Sigmoid colon (tissue), 7 donors: ENCODE measurements around the gene OAS3. TPM values are rescaled to one million over a fixed set of nuclear protein-coding genes. Genes with fewer than 3 reads are reported as not detected.

Experiments
- DNase-seq: peaks from one replicate; pipeline ENCODE4 v3.0.0-alpha.2; 2019
- H3K27ac ChIP-seq, 4 donors: fragments of 200-600 bp; sonication (generic); one replicate each; pipeline ENCODE4 v1.5.1; 2016 to 2019; ENCODE audit warnings: mild to moderate bottlenecking in 1 of 4
- H3K27me3 ChIP-seq, 3 donors: fragments of 200-600 bp; sonication (generic); one replicate each; pipeline ENCODE4 v1.5.1; 2019; ENCODE audit warnings: mild to moderate bottlenecking in 1 of 3
- H3K36me3 ChIP-seq, 4 donors: fragments of 200-600 bp; sonication (generic); one replicate each; pipeline ENCODE4 v1.5.1; 2016 to 2019
- H3K4me1 ChIP-seq, 4 donors: fragments of 200-600 bp; sonication (generic); one replicate each; pipeline ENCODE4 v1.5.1; 2017 to 2019
- H3K4me3 ChIP-seq, 4 donors: fragments of 200-600 bp; sonication (generic); one replicate each; pipeline ENCODE4 v1.5.1; 2017 to 2019; ENCODE audit warnings: mild to moderate bottlenecking in 2 of 4, moderate library complexity in 1 of 4
- H3K9me3 ChIP-seq, 4 donors: fragments of 200-600 bp in 3 of 4; sonication (generic) in 3 of 4; one replicate each; pipeline versions ENCODE4 v1.5.1 to v1.6.1; 2013 to 2019
- CTCF ChIP-seq, 4 experiments: fragments of 450-650 bp in 3 of 4; fragments of 200-600 bp in 1 of 4; IDR thresholded peaks; one replicate each; pipeline ENCODE4 v1.5.1; 2016 to 2019; ENCODE audit warnings: antibody characterized with exemption in 4 of 4, mild to moderate bottlenecking in 3 of 4, moderate library complexity in 2 of 4
- EP300 ChIP-seq, 4 donors: sonication (generic); formaldehyde crosslinking; IDR thresholded peaks; one replicate each; pipeline ENCODE4 v1.6.1; 2017; ENCODE audit warnings: antibody characterized with exemption in 4 of 4
- POLR2A ChIP-seq, 2 donors: fragments of 450-650 bp; IDR thresholded peaks; one replicate each; pipeline ENCODE4 v1.6.1; 2016; ENCODE audit warnings: antibody characterized with exemption in 2 of 2, mild to moderate bottlenecking in 2 of 2, moderate library complexity in 2 of 2
- POLR2AphosphoS5 ChIP-seq, 4 donors: sonication (generic); formaldehyde crosslinking; IDR thresholded peaks; one replicate each; pipeline ENCODE4 v1.6.1; 2017; ENCODE audit warnings: antibody characterized with exemption in 4 of 4
- WGBS, 2 donors: extraction: QIAGEN DNeasy Blood & Tissue Kit; methylation state at CpG; one replicate each; pipeline ENCODE4 v1.1.7; 2013; 5-methylcytosine and 5-hydroxymethylcytosine counted together
- intact Hi-C: fragments of 100-400 bp; cut with DNase I; formaldehyde crosslinking; loops from one replicate; pipeline ENCODE4 v1.15.1; 2023
- polyA plus RNA-seq, 3 donors: library from polyadenylated mRNA; stranded (reverse); fragments of 200-250 nt; gene quantifications; one replicate each; pipeline ENCODE4 v1.2.3, GENCODE V29; 2013
- total RNA-seq, 4 donors: library from RNA; depleted of rRNA; stranded (reverse); fragments of >200 nt; gene quantifications; one replicate each; pipeline ENCODE4 v1.1.0, GENCODE V29; 2016
- donor health status: healthy with polysubstance abuse.
- donor health status: Bipolar disorder and iron deficiency.
- donor health status: healthy.

OAS3 gene
- total and polyA plus RNA-seq, 7 donors: 1.8 to 37.0 (median 6.1) TPM

DNA sequence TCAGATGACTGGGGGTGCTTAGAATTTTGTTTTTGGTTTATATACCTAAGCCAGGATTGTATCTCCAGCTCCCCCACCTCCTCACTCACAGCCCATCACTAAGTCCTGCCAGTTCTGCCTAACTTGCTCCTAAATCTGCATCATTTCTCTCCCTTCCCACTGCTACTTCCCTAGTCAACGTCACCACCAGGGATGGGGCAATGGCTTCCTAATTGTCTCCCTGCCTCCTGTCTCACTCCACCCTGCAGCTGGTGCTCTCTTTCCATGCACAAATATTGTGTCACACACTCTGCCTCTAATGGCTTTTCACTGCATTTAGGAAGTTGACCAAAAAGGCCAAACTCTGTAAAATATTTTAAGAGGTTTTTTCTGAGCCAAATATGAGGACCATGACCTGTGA lies 51.5 kb downstream of the OAS3 start:
- Histone ChIP-seq H3K27ac (no peak overlapping the region), H3K27me3 (no peaks in the 10 kb centered on the region), H3K4me3 (no peak overlapping the region), H3K9me3 (peaks cover 0 to 3% (median 1%) of the 10 kb centered on the region in 4 donors), H3K36me3 (no peaks in the 10 kb centered on the region), H3K4me1 (no peaks in the 10 kb centered on the region)
- no peak for TF ChIP-seq POLR2A (IDR thresholded peaks at IDR 0.05)
- TF ChIP-seq CTCF (IDR thresholded peaks at IDR 0.05): no peak
- TF ChIP-seq EP300 (IDR thresholded peaks at IDR 0.05): no peak
- TF ChIP-seq POLR2AphosphoS5 (IDR thresholded peaks at IDR 0.05): no peak
- WGBS, 2 donors: 71 to 72% methylated on average over 1 of the region's 1 CpG
- DNase-seq: no peak
- intact Hi-C loops: no loop called here

DNA sequence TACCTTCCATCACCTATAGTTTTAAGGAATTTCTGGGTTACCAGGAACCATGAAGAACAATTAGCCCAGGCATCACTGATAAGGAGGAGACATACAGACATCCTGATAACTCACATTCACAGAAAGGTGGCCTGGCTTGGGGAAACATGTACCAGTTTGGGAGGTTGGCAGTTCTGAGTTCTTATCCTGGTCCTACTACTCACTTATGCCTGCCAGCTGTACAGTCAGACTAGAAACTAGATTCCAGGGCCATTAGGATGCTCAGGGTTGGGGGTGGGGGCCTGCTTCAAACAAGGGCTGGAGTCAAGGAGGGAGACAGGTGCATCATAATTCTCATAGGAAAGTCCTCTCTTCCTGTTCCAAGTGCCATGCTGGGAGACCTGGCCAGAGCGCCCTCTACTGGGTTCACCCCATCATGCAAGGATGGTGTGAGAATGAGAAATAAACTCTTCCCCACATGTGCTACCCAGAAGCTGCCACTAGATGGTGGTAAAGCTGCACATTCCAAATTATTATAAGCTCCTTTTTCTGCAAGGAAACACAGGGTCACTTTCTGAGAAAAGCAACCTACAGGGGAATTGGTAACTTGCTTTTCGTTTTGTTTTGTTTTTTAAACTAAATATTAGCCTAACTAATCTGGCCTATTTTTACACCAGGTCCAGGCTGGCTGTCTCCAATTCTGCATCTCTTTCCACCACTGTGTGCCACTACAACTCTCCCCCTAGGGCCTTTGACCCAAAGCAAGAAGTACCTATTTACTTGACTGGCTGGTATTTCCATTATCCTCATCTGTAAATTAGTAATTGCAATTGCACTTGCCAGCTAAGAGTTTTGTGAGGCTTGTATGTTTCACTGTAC lies 54.5 kb downstream of the OAS3 start:
- no peak for DNase-seq
- Histone ChIP-seq H3K9me3 (no peaks in the 10 kb centered on the region), H3K36me3 (peaks cover 0 to 2% (median 0%) of the 10 kb centered on the region in 4 donors), H3K27ac (no peak overlapping the region), H3K4me1 (no peaks in the 10 kb centered on the region), H3K27me3 (no peaks in the 10 kb centered on the region), H3K4me3 (no peak overlapping the region)
- intact Hi-C loops: no loop called here
- 15 to 19% methylated on average over 2 of the region's 2 CpGs for WGBS, 2 donors
- TF ChIP-seq POLR2A (IDR thresholded peaks at IDR 0.05) (no peak), POLR2AphosphoS5 (IDR thresholded peaks at IDR 0.05) (no peak), EP300 (IDR thresholded peaks at IDR 0.05) (no peak), CTCF (IDR thresholded peaks at IDR 0.05) (peak in 3 of 4 experiments; percentile 26 to 87 (median 69))

GRCh38 chr12:112995008-112995407 lies 56.7 kb downstream of the OAS3 start:
- no peak for DNase-seq
- Histone ChIP-seq H3K4me3 (no peak overlapping the region), H3K36me3 (peaks cover 0 to 7% (median 2%) of the 10 kb centered on the region in 4 donors), H3K9me3 (peaks cover 0 to 4% (median 0%) of the 10 kb centered on the region in 4 donors), H3K4me1 (no peaks in the 10 kb centered on the region), H3K27me3 (no peaks in the 10 kb centered on the region), H3K27ac (no peak overlapping the region)
- 80 to 89% methylated on average over 5 of the region's 5 CpGs for WGBS, 2 donors
- intact Hi-C loops: no loop called here
- TF ChIP-seq POLR2AphosphoS5 (IDR thresholded peaks at IDR 0.05) (no peak), POLR2A (IDR thresholded peaks at IDR 0.05) (no peak), EP300 (IDR thresholded peaks at IDR 0.05) (no peak), CTCF (IDR thresholded peaks at IDR 0.05) (no peak)

GRCh38 chr12:112996501-112996900 lies 58.2 kb downstream of the OAS3 start:
- no peak for TF ChIP-seq EP300 (IDR thresholded peaks at IDR 0.05)
- TF ChIP-seq POLR2AphosphoS5 (IDR thresholded peaks at IDR 0.05): no peak
- no peak for TF ChIP-seq POLR2A (IDR thresholded peaks at IDR 0.05)
- no peak for TF ChIP-seq CTCF (IDR thresholded peaks at IDR 0.05)
- Histone ChIP-seq H3K4me3 (no peak overlapping the region), H3K9me3 (peaks cover 0 to 4% (median 0%) of the 10 kb centered on the region in 4 donors), H3K27me3 (no peaks in the 10 kb centered on the region), H3K4me1 (no peaks in the 10 kb centered on the region), H3K36me3 (peaks cover 0 to 7% (median 2%) of the 10 kb centered on the region in 4 donors), H3K27ac (no peak overlapping the region)
- 83 to 86% methylated on average over 8 of the region's 8 CpGs for WGBS, 2 donors
- DNase-seq: no peak
- intact Hi-C loops: no loop called here
